Measurements from ENCODE around the gene ZNF574.

DNA sequence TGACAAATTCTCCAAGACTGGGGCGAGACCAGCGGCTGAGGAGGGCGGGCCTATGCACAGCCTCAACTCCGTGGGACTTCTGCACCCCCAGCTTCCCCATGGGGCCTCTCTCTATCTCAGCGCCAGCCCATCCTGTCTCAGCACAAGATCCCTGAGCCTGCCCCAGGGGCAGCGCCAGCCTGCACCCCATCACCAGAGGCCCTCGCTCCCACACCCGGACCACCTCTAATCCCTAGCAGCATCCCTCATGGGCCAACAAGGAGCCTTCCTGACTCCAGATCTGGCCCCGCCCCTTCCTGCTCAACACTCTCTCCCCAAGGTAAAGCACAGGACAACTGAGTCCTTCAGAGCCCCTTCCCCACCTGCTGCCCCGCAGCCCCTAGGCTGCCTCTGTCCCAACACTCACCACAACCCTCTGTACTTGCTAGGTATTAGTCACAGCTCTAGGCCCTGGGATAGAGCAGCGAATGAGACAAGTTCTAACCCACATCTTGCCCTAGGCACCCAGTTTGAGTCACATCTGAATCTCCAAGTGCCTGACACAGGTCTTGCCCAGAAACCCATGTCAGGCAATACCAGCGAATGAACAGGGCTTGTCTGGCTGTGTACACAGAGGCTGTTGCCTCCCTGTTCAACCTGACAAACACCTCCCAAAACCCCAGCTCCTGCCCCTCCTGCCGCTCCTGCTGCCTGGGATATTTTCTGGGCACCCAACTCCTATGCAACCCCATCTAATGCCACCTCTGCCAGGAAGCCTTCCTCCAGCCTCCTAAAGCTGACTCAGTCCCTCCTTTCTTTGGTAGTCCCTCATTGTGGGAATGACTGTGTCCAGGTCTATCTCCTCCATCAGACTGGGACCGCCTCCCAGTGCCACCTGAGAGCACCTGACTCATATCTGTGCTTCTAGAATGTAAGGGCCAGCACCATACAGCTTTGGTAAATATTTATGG, 24.5 kb upstream of the ZNF574 start:
- TF ChIP-seq, protein P1, sequence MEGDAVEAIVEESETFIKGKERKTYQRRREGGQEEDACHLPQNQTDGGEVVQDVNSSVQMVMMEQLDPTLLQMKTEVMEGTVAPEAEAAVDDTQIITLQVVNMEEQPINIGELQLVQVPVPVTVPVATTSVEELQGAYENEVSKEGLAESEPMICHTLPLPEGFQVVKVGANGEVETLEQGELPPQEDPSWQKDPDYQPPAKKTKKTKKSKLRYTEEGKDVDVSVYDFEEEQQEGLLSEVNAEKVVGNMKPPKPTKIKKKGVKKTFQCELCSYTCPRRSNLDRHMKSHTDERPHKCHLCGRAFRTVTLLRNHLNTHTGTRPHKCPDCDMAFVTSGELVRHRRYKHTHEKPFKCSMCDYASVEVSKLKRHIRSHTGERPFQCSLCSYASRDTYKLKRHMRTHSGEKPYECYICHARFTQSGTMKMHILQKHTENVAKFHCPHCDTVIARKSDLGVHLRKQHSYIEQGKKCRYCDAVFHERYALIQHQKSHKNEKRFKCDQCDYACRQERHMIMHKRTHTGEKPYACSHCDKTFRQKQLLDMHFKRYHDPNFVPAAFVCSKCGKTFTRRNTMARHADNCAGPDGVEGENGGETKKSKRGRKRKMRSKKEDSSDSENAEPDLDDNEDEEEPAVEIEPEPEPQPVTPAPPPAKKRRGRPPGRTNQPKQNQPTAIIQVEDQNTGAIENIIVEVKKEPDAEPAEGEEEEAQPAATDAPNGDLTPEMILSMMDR (conservative IDR thresholded peaks at IDR 0.05): no peak
- TF ChIP-seq ZFX (IDR thresholded peaks at IDR 0.05): no peak

Measured in C4-2B (cell line).